ENCODE results near the gene PROK2. TPM values are rescaled to one million over a fixed set of nuclear protein-coding genes. Genes with fewer than 3 reads are reported as not detected.

PROK2 gene
- total and polyA plus RNA-seq, 2 experiments from 2014 or later, result not detected

- no peaks in the 10 kb centered on the region for H3K9me2 ChIP-seq (ENCODE audit: insufficient read depth)
- peaks cover 65% of the 10 kb centered on the region for H3K27me3 ChIP-seq (replicated peaks; ENCODE audit: insufficient read depth)
- no peaks in the 10 kb centered on the region for H3K79me2 ChIP-seq (ENCODE audit: insufficient read depth)
- H3K27ac ChIP-seq, result no peak overlapping the region
- WGBS, 2 experiments (ENCODE audit: low coverage in 1 of 2, low lambda C conversion rate in 2 of 2, missing lambda C conversion rate in 2 of 2), result 10 to 13% methylated on average over 6 of the region's 6 CpGs
- no peaks in the 10 kb centered on the region for H3F3A ChIP-seq (ENCODE audit: insufficient read depth)
- no peak overlapping the region for H2AFZ ChIP-seq
- H3K4me3 ChIP-seq, result no peak overlapping the region
- no peak overlapping the region for H3K9ac ChIP-seq
- no peaks in the 10 kb centered on the region for H3K36me3 ChIP-seq (ENCODE audit: low read depth)
- no peaks in the 10 kb centered on the region for H3K4me1 ChIP-seq (ENCODE audit: insufficient read depth)
- DNase-seq, result peak; percentile 7
- no peak for TF ChIP-seq EZH2 (IDR thresholded peaks at IDR 0.05; ENCODE audit: insufficient read depth, poor library complexity, severe bottlenecking)
- TF ChIP-seq EZH2phosphoT487 (IDR thresholded peaks at IDR 0.05; ENCODE audit: insufficient read depth, low read depth), result no peak
- no peaks in the 10 kb centered on the region for H3K9me3 ChIP-seq (ENCODE audit: low read depth)
- in situ Hi-C loops (cut with MboI), result no loop called here
- H4K20me1 ChIP-seq (ENCODE audit: insufficient read depth), result no peaks in the 10 kb centered on the region
- H3K4me2 ChIP-seq (ENCODE audit: unreplicated experiment), result no peak overlapping the region
Measured at GRCh38 chr3:71786551-71786950, 1.6 kb upstream of the PROK2 start.

- no peaks in the 10 kb centered on the region for H3K79me2 ChIP-seq (ENCODE audit: insufficient read depth)
- WGBS, 2 experiments (ENCODE audit: low coverage in 1 of 2, low lambda C conversion rate in 2 of 2, missing lambda C conversion rate in 2 of 2), result 2 to 3% methylated on average over 8 of the region's 8 CpGs
- in situ Hi-C loops (cut with MboI), result no loop called here
- DNase-seq, result peak; percentile 25
- H3K4me1 ChIP-seq (ENCODE audit: insufficient read depth), result no peaks in the 10 kb centered on the region
- no peak overlapping the region for H3K4me2 ChIP-seq (ENCODE audit: unreplicated experiment)
- H3F3A ChIP-seq (ENCODE audit: insufficient read depth), result no peaks in the 10 kb centered on the region
- H3K4me3 ChIP-seq, result no peak overlapping the region
- no peaks in the 10 kb centered on the region for H3K9me3 ChIP-seq (ENCODE audit: low read depth)
- H3K27me3 ChIP-seq (replicated peaks; ENCODE audit: insufficient read depth), result peaks cover 68% of the 10 kb centered on the region
- TF ChIP-seq EZH2 (IDR thresholded peaks at IDR 0.05; ENCODE audit: insufficient read depth, poor library complexity, severe bottlenecking) (no peak), EZH2phosphoT487 (IDR thresholded peaks at IDR 0.05; ENCODE audit: insufficient read depth, low read depth) (no peak)
- H3K27ac ChIP-seq, result no peak overlapping the region
- H3K9ac ChIP-seq, result no peak overlapping the region
- H2AFZ ChIP-seq, result no peak overlapping the region
- H3K36me3 ChIP-seq (ENCODE audit: low read depth), result no peaks in the 10 kb centered on the region
- no peaks in the 10 kb centered on the region for H3K9me2 ChIP-seq (ENCODE audit: insufficient read depth)
- no peaks in the 10 kb centered on the region for H4K20me1 ChIP-seq (ENCODE audit: insufficient read depth)
Measured at GRCh38 chr3:71786217-71786549, 1.2 kb upstream of the PROK2 start.

GRCh38 chr3:71785532-71786216, 726 bp upstream of the PROK2 start:
- Histone ChIP-seq H3K9me2 (ENCODE audit: insufficient read depth) (no peaks in the 10 kb centered on the region), H2AFZ (no peak overlapping the region), H3K4me2 (ENCODE audit: unreplicated experiment) (peak overlapping the region; percentile 19), H3K36me3 (ENCODE audit: low read depth) (no peaks in the 10 kb centered on the region), H3K9ac (no peak overlapping the region), H3K27ac (no peak overlapping the region), H3K9me3 (ENCODE audit: low read depth) (no peaks in the 10 kb centered on the region), H3K79me2 (ENCODE audit: insufficient read depth) (no peaks in the 10 kb centered on the region), H3K4me3 (peak overlapping the region; percentile 30; the same call in 1 of the 2 replicates), H3K27me3 (replicated peaks; ENCODE audit: insufficient read depth) (peaks cover 73% of the 10 kb centered on the region), H4K20me1 (ENCODE audit: insufficient read depth) (no peaks in the 10 kb centered on the region), H3K4me1 (ENCODE audit: insufficient read depth) (no peaks in the 10 kb centered on the region), H3F3A (ENCODE audit: insufficient read depth) (no peaks in the 10 kb centered on the region)
- peak; percentile 6 for DNase-seq
- in situ Hi-C loops (cut with MboI), result no loop called here
- WGBS, 2 experiments (ENCODE audit: low coverage in 1 of 2, low lambda C conversion rate in 2 of 2, missing lambda C conversion rate in 2 of 2), result 3 to 6% methylated on average over 26 to 28 of the region's 28 CpGs
- peak; percentile 94 for TF ChIP-seq EZH2 (IDR thresholded peaks at IDR 0.05; ENCODE audit: insufficient read depth, poor library complexity, severe bottlenecking)
- TF ChIP-seq EZH2phosphoT487 (IDR thresholded peaks at IDR 0.05; ENCODE audit: insufficient read depth, low read depth), result 0 out of 2 replicates have a peak, but pooled peaks have one; percentile 17

DNA sequence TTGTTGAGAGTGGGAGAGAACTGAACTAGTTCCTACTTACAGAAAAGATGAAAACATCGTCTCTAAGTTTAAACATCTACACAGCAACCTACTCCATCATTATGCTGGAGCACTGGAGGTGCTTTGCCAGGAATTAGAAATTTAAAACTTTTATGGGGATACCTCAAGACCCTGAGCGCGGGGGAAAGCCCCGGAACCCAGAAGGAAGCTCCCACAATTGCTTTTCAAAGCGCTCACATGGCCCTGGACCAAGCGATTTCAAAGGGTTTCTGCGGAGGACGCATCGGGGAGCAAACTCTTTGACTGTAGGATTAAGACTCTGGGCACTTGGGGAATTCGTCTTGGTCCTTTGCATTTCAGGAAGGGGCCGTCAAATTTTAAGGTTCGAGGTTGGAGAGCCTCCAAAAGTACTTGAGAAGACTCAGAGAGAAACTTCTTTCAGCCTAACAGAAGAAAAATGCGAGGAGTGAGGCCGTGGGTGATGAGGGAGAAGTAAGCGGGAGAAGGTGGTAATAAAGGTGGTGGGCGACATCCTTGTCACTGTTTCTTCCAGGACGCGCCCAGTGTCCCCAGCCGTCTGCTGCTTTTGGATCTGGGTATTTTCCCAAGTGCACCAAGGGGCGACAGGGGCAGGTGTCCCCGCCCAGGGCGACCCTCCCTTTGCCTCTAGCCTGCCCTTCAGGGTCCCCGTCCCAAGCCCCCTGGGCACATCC, 591 bp downstream of the PROK2 start:
- Histone ChIP-seq H3K79me2 (ENCODE audit: insufficient read depth) (no peaks in the 10 kb centered on the region), H4K20me1 (ENCODE audit: insufficient read depth) (no peaks in the 10 kb centered on the region), H3K4me1 (ENCODE audit: insufficient read depth) (no peaks in the 10 kb centered on the region), H3K4me3 (peak overlapping the region; percentile 32; the same call in 1 of the 2 replicates), H3F3A (ENCODE audit: insufficient read depth) (no peaks in the 10 kb centered on the region), H3K9me3 (ENCODE audit: low read depth) (no peaks in the 10 kb centered on the region), H2AFZ (no peak overlapping the region), H3K9me2 (ENCODE audit: insufficient read depth) (no peaks in the 10 kb centered on the region), H3K4me2 (ENCODE audit: unreplicated experiment) (peak overlapping the region; percentile 26), H3K36me3 (ENCODE audit: low read depth) (no peaks in the 10 kb centered on the region), H3K27me3 (replicated peaks; ENCODE audit: insufficient read depth) (peaks cover 79% of the 10 kb centered on the region), H3K9ac (no peak overlapping the region), H3K27ac (no peak overlapping the region)
- no peak for DNase-seq
- TF ChIP-seq EZH2 (IDR thresholded peaks at IDR 0.05; ENCODE audit: insufficient read depth, poor library complexity, severe bottlenecking) (peak; percentile 63), EZH2phosphoT487 (IDR thresholded peaks at IDR 0.05; ENCODE audit: insufficient read depth, low read depth) (0 out of 2 replicates have a peak, but pooled peaks have one; percentile 15)
- 12 to 14% methylated on average over 20 to 22 of the region's 23 CpGs for WGBS, 2 experiments (ENCODE audit: low coverage in 1 of 2, low lambda C conversion rate in 2 of 2, missing lambda C conversion rate in 2 of 2)
- in situ Hi-C loops (cut with MboI), result no loop called here
